ENCODE results near the gene HS1BP3.

HS1BP3 gene

GRCh38 chr2:20615466-20616241, 35.2 kb downstream of the HS1BP3 start:
- DNase-seq = no peak

GRCh38 chr2:20615068-20615465, 35.8 kb downstream of the HS1BP3 start:
- DNase-seq = no peak

GRCh38 chr2:20614201-20615067, 36.5 kb downstream of the HS1BP3 start:
- no peak for DNase-seq

GRCh38 chr2:20612925-20613916, 37.7 kb downstream of the HS1BP3 start:
- no peak for DNase-seq

- DNase-seq = no peak
Observed at GRCh38 chr2:20611844-20612356, 39.0 kb downstream of the HS1BP3 start.

GRCh38 chr2:20611077-20611843, 39.6 kb downstream of the HS1BP3 start:
- no peak for DNase-seq

- no peak for DNase-seq
Observed at GRCh38 chr2:20609995-20610357, 40.9 kb downstream of the HS1BP3 start.

GRCh38 chr2:20609349-20609994, 41.4 kb downstream of the HS1BP3 start:
- no peak for DNase-seq

GRCh38 chr2:20608666-20609348, 42.1 kb downstream of the HS1BP3 start:
- no peak for DNase-seq

- no peak for DNase-seq
Observed at GRCh38 chr2:20607446-20607845, 43.5 kb downstream of the HS1BP3 start.

- no peak for DNase-seq
Observed at GRCh38 chr2:20606198-20606597, 44.7 kb downstream of the HS1BP3 start.

GRCh38 chr2:20604951-20605381, 45.9 kb downstream of the HS1BP3 start:
- DNase-seq = no peak

GRCh38 chr2:20604401-20604911, 46.4 kb downstream of the HS1BP3 start:
- no peak for DNase-seq

- no peak for DNase-seq
Observed at GRCh38 chr2:20603791-20604190, 47.1 kb downstream of the HS1BP3 start.

GRCh38 chr2:20602803-20603202, 48.1 kb downstream of the HS1BP3 start:
- DNase-seq = no peak

- no peak for DNase-seq
Observed at GRCh38 chr2:20600756-20601325, 50.1 kb downstream of the HS1BP3 start.

- DNase-seq = no peak
Observed at GRCh38 chr2:20599861-20600461, 50.9 kb downstream of the HS1BP3 start.

GRCh38 chr2:20599001-20599600, 51.8 kb downstream of the HS1BP3 start:
- DNase-seq = no peak

GRCh38 chr2:20597860-20598183, 53.1 kb downstream of the HS1BP3 start:
- DNase-seq = no peak

All from activated T-cell treated with anti-CD3 and anti-CD28 coated beads, Interleukin-2, amount 50 U/mL, for 48 hours (primary cell).